HEK293 (cell line): ENCODE data around the gene SUSD2.
A peak's percentile ranks its signal among the peaks of the same experiment; 100 is the strongest.

ENCODE experiments used
- BCL11A ChIP-seq: fragments of 450-650 bp; formaldehyde crosslinking; IDR thresholded peaks from 2 replicates; pipeline ENCODE4 v1.5.1; 2016; ENCODE audit warnings: low read depth, missing biosample characterization, missing genetic modification characterization
- GFI1B ChIP-seq: fragments of 450-650 bp; formaldehyde crosslinking; IDR thresholded peaks from 2 replicates; pipeline ENCODE4 v1.5.1; 2016; ENCODE audit warnings: missing biosample characterization, missing genetic modification characterization
- KLF10 ChIP-seq: fragments of 450-650 bp; IDR thresholded peaks from 2 replicates; pipeline ENCODE4 v1.5.1; 2018; ENCODE audit warnings: missing biosample characterization, mild to moderate bottlenecking, missing genetic modification characterization
- SALL2 ChIP-seq: fragments of 450-650 bp; formaldehyde crosslinking; IDR thresholded peaks from 2 replicates; pipeline ENCODE4 v1.5.0; 2017; ENCODE audit warnings: missing biosample characterization, mild to moderate bottlenecking, missing genetic modification characterization, borderline replicate concordance
- SP3 ChIP-seq: fragments of 450-650 bp; formaldehyde crosslinking; IDR thresholded peaks from 2 replicates; pipeline ENCODE4 v1.5.1; 2016; ENCODE audit warnings: missing biosample characterization, missing genetic modification characterization
- SP7 ChIP-seq: fragments of 450-650 bp; formaldehyde crosslinking; IDR thresholded peaks from 2 replicates; pipeline ENCODE4 v1.5.1; 2016; ENCODE audit warnings: missing biosample characterization, missing genetic modification characterization
- TCF7L2 ChIP-seq: IDR thresholded peaks from 2 replicates; pipeline ENCODE4 v1.6.1; 2011; ENCODE audit warnings: low read depth, mild to moderate bottlenecking, inconsistent platforms, low read length, moderate library complexity, borderline replicate concordance
- ZBTB7A ChIP-seq: fragments of 450-650 bp; formaldehyde crosslinking; IDR thresholded peaks from 2 replicates; pipeline ENCODE4 v1.5.1; 2016; ENCODE audit warnings: low read depth, missing biosample characterization, missing genetic modification characterization
- ZNF10 ChIP-seq: fragments of 450-650 bp; formaldehyde crosslinking; IDR thresholded peaks from 2 replicates; pipeline ENCODE4 v1.5.1; 2017; ENCODE audit warnings: missing biosample characterization, missing genetic modification characterization
- ZNF133 ChIP-seq: fragments of 450-650 bp; formaldehyde crosslinking; IDR thresholded peaks from 2 replicates; pipeline ENCODE4 v1.5.1; 2016; ENCODE audit warnings: missing biosample characterization, missing genetic modification characterization
- ZNF19 ChIP-seq: fragments of 450-650 bp; formaldehyde crosslinking; IDR thresholded peaks from 2 replicates; pipeline ENCODE4; 2016; ENCODE audit warnings: missing biosample characterization, missing genetic modification characterization, low read depth
- ZNF2 ChIP-seq: fragments of 450-650 bp; formaldehyde crosslinking; IDR thresholded peaks from 2 replicates; pipeline ENCODE4 v1.5.1; 2016; ENCODE audit warnings: missing biosample characterization, missing genetic modification characterization
- ZNF239 ChIP-seq: fragments of 450-650 bp; formaldehyde crosslinking; IDR thresholded peaks from 2 replicates; pipeline ENCODE4 v1.5.1; 2016; ENCODE audit warnings: missing biosample characterization, missing genetic modification characterization
- ZNF311 ChIP-seq: fragments of 450-650 bp; formaldehyde crosslinking; IDR thresholded peaks from 2 replicates; pipeline ENCODE4 v1.5.1; 2017; ENCODE audit warnings: missing biosample characterization, missing genetic modification characterization, borderline replicate concordance
- ZNF324 ChIP-seq: fragments of 450-650 bp; formaldehyde crosslinking; IDR thresholded peaks from 2 replicates; pipeline ENCODE4 v1.5.1; 2016; ENCODE audit warnings: missing biosample characterization, missing genetic modification characterization
- ZNF394 ChIP-seq: fragments of 450-650 bp; formaldehyde crosslinking; IDR thresholded peaks from 2 replicates; pipeline ENCODE4 v1.5.1; 2016; ENCODE audit warnings: missing biosample characterization, missing genetic modification characterization, mild to moderate bottlenecking, moderate library complexity, borderline replicate concordance
- ZNF404 ChIP-seq: fragments of 450-650 bp; formaldehyde crosslinking; IDR thresholded peaks from 2 replicates; pipeline ENCODE4 v1.5.1; 2017; ENCODE audit warnings: missing biosample characterization, missing genetic modification characterization
- ZNF544 ChIP-seq: fragments of 450-650 bp; formaldehyde crosslinking; IDR thresholded peaks from 2 replicates; pipeline ENCODE4 v1.5.0; 2017; ENCODE audit warnings: missing biosample characterization, missing genetic modification characterization
- ZNF549 ChIP-seq: fragments of 450-650 bp; IDR thresholded peaks from 2 replicates; pipeline ENCODE4 v1.5.1; 2018; ENCODE audit warnings: missing biosample characterization, missing genetic modification characterization, mild to moderate bottlenecking, inconsistent platforms, moderate library complexity
- ZNF629 ChIP-seq: fragments of 450-650 bp; formaldehyde crosslinking; IDR thresholded peaks from 2 replicates; pipeline ENCODE4 v1.5.1; 2017; ENCODE audit warnings: missing biosample characterization, missing genetic modification characterization
- ZNF830 ChIP-seq: fragments of 450-650 bp; IDR thresholded peaks from 2 replicates; pipeline ENCODE4 v1.5.0; 2018; ENCODE audit warnings: missing biosample characterization, missing genetic modification characterization, low read depth, mild to moderate bottlenecking, moderate library complexity
- ZXDB ChIP-seq: fragments of 450-650 bp; formaldehyde crosslinking; IDR thresholded peaks from 2 replicates; pipeline ENCODE4 v1.5.1; 2016; ENCODE audit warnings: missing biosample characterization, missing genetic modification characterization
- TF ChIP-seq, protein P1 (sequence below): fragments of 450-650 bp; formaldehyde crosslinking; IDR thresholded peaks from 2 replicates; pipeline ENCODE4 v1.5.1; 2017; ENCODE audit warnings: missing biosample characterization, missing genetic modification characterization
- TF ChIP-seq, protein P2 (sequence below): fragments of 450-650 bp; formaldehyde crosslinking; IDR thresholded peaks from 2 replicates; pipeline ENCODE4 v1.5.1; 2016; ENCODE audit warnings: missing biosample characterization, missing genetic modification characterization, borderline replicate concordance
- TF ChIP-seq, protein P3 (sequence below): fragments of 450-650 bp; IDR thresholded peaks from 2 replicates; pipeline ENCODE4 v1.5.1; 2018; ENCODE audit warnings: missing biosample characterization, mild to moderate bottlenecking, missing genetic modification characterization
- TF ChIP-seq, protein P4 (sequence below): fragments of 450-650 bp; formaldehyde crosslinking; IDR thresholded peaks from 2 replicates; pipeline ENCODE4 v1.5.1; 2016; ENCODE audit warnings: missing biosample characterization, missing genetic modification characterization
- TF ChIP-seq, protein P5 (sequence below): fragments of 450-650 bp; formaldehyde crosslinking; IDR thresholded peaks from 2 replicates; pipeline ENCODE4 v1.5.1; 2016; ENCODE audit warnings: missing biosample characterization, missing genetic modification characterization
- TF ChIP-seq, protein P6 (sequence below): IDR thresholded peaks from 2 replicates; pipeline ENCODE4 v1.6.1; 2011; ENCODE audit warnings: mild to moderate bottlenecking, low read depth, low read length, borderline replicate concordance

SUSD2 gene

DNA sequence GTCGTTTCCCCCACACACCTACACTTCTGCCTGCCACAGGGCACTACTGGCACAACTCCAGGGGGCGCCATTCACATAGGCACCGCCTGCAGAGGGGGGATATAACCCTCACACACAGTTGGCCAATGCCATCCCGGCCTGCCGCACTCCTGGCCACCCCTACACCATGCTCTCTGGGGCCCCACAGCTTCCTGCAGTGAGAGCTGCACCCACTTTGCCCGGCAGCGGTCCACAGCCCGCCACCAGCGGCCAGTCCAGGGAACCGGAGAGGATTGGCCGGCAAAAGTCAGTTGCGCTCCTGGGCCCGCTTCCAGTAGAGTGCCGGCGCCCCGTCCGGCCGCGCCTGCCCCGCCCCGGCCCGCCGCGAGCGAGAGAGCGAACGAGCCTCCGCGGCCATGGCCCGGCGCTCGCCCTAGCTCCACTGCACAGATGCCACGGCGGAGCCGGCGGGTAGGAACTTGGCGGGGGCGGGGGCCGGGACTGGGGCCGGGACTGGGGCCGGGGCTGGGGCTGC is 25.6 kb upstream of the SUSD2 start (continued):
- no peak for TF ChIP-seq ZBTB7A (tag by site-specific recombination)
- no peak for TF ChIP-seq ZNF311
- 0 out of 2 replicates have a peak, but pooled peaks have one; percentile 23 for TF ChIP-seq ZXDB (tag by site-specific recombination)
- TF ChIP-seq ZNF544 (tag by site-specific recombination): no peak
- no peak for TF ChIP-seq ZNF133
- no peak; the same call in 1 of the 2 replicates for TF ChIP-seq KLF10 (tag by site-specific recombination)
- TF ChIP-seq, protein P1, sequence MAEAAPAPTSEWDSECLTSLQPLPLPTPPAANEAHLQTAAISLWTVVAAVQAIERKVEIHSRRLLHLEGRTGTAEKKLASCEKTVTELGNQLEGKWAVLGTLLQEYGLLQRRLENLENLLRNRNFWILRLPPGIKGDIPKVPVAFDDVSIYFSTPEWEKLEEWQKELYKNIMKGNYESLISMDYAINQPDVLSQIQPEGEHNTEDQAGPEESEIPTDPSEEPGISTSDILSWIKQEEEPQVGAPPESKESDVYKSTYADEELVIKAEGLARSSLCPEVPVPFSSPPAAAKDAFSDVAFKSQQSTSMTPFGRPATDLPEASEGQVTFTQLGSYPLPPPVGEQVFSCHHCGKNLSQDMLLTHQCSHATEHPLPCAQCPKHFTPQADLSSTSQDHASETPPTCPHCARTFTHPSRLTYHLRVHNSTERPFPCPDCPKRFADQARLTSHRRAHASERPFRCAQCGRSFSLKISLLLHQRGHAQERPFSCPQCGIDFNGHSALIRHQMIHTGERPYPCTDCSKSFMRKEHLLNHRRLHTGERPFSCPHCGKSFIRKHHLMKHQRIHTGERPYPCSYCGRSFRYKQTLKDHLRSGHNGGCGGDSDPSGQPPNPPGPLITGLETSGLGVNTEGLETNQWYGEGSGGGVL (tag by site-specific recombination): peak; percentile 55; the same call in 1 of the 2 replicates
- TF ChIP-seq ZNF239 (tag by site-specific recombination): no peak
- TF ChIP-seq, protein P2, sequence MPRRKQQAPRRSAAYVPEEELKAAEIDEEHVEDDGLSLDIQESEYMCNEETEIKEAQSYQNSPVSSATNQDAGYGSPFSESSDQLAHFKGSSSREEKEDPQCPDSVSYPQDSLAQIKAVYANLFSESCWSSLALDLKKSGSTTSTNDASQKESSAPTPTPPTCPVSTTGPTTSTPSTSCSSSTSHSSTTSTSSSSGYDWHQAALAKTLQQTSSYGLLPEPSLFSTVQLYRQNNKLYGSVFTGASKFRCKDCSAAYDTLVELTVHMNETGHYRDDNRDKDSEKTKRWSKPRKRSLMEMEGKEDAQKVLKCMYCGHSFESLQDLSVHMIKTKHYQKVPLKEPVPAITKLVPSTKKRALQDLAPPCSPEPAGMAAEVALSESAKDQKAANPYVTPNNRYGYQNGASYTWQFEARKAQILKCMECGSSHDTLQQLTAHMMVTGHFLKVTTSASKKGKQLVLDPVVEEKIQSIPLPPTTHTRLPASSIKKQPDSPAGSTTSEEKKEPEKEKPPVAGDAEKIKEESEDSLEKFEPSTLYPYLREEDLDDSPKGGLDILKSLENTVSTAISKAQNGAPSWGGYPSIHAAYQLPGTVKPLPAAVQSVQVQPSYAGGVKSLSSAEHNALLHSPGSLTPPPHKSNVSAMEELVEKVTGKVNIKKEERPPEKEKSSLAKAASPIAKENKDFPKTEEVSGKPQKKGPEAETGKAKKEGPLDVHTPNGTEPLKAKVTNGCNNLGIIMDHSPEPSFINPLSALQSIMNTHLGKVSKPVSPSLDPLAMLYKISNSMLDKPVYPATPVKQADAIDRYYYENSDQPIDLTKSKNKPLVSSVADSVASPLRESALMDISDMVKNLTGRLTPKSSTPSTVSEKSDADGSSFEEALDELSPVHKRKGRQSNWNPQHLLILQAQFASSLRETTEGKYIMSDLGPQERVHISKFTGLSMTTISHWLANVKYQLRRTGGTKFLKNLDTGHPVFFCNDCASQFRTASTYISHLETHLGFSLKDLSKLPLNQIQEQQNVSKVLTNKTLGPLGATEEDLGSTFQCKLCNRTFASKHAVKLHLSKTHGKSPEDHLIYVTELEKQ (tag by site-specific recombination): no peak
- TF ChIP-seq ZNF2 (tag by site-specific recombination): no peak
- no peak for TF ChIP-seq ZNF830 (tag by site-specific recombination)
- TF ChIP-seq ZNF10 (tag by site-specific recombination): no peak
- TF ChIP-seq ZNF394 (tag by site-specific recombination): no peak
- no peak for TF ChIP-seq SP3 (tag by site-specific recombination)
- TF ChIP-seq SP7 (tag by site-specific recombination): peak; percentile 31; the same call in 1 of the 2 replicates
- TF ChIP-seq BCL11A: no peak
- no peak for TF ChIP-seq ZNF19
- TF ChIP-seq, protein P3, sequence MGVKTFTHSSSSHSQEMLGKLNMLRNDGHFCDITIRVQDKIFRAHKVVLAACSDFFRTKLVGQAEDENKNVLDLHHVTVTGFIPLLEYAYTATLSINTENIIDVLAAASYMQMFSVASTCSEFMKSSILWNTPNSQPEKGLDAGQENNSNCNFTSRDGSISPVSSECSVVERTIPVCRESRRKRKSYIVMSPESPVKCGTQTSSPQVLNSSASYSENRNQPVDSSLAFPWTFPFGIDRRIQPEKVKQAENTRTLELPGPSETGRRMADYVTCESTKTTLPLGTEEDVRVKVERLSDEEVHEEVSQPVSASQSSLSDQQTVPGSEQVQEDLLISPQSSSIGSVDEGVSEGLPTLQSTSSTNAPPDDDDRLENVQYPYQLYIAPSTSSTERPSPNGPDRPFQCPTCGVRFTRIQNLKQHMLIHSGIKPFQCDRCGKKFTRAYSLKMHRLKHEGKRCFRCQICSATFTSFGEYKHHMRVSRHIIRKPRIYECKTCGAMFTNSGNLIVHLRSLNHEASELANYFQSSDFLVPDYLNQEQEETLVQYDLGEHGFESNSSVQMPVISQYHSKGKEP (tag by site-specific recombination): no peak
- TF ChIP-seq, protein P4, sequence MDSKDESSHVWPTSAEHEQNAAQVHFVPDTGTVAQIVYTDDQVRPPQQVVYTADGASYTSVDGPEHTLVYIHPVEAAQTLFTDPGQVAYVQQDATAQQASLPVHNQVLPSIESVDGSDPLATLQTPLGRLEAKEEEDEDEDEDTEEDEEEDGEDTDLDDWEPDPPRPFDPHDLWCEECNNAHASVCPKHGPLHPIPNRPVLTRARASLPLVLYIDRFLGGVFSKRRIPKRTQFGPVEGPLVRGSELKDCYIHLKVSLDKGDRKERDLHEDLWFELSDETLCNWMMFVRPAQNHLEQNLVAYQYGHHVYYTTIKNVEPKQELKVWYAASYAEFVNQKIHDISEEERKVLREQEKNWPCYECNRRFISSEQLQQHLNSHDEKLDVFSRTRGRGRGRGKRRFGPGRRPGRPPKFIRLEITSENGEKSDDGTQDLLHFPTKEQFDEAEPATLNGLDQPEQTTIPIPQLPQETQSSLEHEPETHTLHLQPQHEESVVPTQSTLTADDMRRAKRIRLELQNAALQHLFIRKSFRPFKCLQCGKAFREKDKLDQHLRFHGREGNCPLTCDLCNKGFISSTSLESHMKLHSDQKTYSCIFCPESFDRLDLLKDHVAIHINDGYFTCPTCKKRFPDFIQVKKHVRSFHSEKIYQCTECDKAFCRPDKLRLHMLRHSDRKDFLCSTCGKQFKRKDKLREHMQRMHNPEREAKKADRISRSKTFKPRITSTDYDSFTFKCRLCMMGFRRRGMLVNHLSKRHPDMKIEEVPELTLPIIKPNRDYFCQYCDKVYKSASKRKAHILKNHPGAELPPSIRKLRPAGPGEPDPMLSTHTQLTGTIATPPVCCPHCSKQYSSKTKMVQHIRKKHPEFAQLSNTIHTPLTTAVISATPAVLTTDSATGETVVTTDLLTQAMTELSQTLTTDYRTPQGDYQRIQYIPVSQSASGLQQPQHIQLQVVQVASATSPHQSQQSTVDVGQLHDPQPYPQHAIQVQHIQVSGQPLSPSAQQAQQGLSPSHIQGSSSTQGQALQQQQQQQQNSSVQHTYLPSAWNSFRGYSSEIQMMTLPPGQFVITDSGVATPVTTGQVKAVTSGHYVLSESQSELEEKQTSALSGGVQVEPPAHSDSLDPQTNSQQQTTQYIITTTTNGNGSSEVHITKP: peak; percentile 92
- no peak for TF ChIP-seq SALL2
- no peak; the same call in 1 of the 2 replicates for TF ChIP-seq ZNF629
- TF ChIP-seq, protein P5, sequence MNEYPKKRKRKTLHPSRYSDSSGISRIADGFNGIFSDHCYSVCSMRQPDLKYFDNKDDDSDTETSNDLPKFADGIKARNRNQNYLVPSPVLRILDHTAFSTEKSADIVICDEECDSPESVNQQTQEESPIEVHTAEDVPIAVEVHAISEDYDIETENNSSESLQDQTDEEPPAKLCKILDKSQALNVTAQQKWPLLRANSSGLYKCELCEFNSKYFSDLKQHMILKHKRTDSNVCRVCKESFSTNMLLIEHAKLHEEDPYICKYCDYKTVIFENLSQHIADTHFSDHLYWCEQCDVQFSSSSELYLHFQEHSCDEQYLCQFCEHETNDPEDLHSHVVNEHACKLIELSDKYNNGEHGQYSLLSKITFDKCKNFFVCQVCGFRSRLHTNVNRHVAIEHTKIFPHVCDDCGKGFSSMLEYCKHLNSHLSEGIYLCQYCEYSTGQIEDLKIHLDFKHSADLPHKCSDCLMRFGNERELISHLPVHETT (tag by site-specific recombination): no peak
- no peak for TF ChIP-seq ZNF324 (tag by site-specific recombination)
- no peak for TF ChIP-seq GFI1B
- TF ChIP-seq ZNF404 (tag by site-specific recombination): no peak
- TF ChIP-seq, protein P6, sequence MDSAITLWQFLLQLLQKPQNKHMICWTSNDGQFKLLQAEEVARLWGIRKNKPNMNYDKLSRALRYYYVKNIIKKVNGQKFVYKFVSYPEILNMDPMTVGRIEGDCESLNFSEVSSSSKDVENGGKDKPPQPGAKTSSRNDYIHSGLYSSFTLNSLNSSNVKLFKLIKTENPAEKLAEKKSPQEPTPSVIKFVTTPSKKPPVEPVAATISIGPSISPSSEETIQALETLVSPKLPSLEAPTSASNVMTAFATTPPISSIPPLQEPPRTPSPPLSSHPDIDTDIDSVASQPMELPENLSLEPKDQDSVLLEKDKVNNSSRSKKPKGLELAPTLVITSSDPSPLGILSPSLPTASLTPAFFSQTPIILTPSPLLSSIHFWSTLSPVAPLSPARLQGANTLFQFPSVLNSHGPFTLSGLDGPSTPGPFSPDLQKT: no peak
- no peak for TF ChIP-seq ZNF549
- no peak for TF ChIP-seq TCF7L2
